ENCODE results near the gene CEP192.

Gene CEP192

DNA sequence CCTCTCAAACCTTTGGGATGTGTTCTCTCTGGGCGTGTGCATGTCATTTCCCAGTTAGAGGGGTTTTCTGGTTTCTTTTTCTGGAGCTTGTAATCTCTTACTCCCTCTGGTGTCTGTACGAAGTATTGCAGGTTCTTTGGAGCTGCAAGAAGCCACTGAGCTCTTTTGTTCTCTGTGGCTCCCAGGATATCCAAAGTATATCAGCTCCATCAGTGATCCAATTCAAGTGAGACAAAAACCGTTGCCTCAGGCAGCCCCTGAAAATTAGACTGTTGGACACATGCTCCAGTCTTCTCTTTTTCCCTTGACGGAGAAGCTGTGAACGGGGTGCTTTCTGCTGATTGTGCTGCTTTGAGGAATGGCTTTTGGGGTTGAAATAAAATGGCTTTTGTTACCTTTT, 168.4 kb downstream of the CEP192 start:
- DNase-seq: peak; percentile 59

DNA sequence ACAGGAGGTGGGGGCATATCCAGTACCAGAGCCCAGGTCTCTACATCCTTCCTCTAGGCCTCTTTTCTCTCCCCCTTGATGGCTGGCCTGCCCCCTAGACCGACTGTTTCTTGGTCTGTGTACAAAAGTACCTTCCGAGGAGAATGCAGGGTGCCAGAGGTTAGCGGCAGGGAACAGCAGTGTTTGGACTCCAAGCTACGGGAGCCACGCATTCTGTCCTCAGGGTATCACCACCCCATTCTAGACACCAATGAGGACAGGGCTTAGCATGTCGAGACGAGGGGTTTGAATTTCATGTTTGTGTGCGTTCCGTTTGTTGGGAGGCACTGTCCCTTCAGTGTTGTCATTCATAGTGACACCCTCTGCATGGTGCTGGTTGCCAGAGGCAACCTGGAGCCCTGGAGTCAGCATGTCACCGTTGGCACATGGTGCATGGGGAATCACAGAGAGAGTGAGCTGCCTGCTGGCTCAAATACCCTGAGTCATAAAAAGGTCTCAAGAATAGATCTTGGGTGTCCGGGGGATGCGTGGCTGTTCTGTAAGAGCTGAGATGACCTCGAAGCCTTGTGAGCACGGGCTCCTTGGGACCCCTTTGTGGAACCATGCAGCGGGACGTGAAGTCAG, 170.2 kb downstream of the CEP192 start:
- no peak for DNase-seq

DNA sequence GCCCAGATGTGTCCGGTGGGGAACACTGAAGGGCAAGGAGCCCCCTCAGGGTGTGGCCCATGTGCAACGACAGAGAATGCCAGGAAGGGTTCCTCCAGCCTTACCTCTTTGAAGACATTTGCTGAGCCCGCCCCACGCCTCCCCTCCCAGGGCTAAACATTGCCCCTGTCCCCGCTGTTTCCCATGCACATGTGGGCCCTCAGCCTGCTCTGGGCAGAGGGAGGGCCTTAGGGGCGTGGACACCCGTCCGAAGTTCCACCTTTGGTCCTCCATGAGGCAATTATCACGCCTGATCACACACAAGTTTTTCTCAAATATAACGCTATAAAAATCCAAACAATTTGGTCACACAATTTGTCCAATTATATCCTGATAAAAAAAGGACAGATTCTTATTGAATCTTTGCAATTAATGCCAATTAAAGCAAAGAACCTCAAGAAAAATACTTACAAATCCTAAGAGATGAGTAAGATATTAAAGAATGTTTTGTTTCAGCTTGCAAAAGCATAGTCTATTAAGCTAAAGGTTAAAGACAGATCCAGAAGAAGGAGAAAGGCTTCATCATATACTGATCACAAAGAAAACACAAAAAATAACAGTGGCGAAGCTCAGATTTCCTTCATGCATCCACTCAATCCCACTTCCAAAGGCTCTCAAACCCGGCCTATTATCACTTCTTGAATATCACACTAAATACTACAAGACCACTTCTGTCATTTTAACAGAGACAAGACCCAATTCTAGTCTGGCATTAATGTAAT, 172.2 kb downstream of the CEP192 start:
- no peak for DNase-seq

DNA sequence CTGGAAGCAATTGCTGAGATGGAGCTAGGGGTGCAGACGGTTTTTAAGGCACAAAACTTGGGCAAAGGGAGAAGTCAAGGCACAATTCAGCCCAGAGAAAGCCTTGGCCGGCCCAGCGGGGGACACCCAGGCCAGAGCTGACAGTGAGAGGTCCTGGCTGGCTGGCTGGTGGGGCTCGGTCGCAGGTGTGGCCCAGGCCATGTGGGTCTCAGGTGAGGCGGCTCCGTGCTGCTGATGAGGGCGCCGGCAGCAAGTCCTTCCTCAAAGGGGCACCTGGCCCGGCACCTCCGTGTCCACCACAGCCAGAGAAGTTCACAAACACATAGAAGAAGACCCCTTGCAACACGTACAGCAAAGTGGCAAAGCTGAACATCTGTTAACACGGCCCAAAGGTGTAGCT, 173.2 kb downstream of the CEP192 start:
- no peak for DNase-seq

DNA sequence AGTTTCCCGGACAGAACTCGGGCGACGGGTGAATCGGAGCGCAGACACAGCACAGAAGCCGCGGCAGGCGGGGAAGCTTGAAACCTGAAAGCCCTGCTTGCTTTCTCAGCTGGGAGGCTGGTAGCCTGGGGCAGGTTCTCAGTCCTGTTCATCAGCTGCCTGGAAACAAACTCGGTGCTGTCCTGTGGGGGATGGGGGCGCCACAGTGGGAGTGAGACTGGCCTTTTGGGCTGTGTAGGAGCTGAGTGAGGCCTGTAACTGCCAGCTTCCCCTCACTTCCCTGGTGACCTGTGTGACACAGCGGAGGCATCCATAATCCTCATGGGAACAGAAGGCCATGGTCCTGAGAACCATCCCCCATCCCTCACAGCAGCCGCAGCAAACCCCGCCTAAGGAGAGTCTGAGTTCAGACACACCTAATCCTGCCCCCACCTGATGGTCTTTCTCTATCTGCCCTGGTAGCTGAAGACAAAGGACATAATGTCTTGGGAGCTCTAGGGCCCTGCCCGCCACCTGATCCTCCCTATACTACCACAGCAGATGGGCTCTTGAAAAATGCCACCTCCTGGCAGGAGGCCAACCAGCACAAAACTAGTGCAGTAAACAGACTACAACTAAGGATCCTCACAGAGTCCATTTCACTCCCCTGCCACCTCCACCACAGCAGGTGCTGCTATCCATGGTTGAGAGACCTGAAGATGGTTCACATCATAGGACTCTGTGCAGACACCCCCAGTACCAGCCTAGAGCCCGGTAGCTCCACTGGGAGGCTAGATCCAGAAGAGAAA, 174.7 kb downstream of the CEP192 start:
- DNase-seq: peak; percentile 23

DNA sequence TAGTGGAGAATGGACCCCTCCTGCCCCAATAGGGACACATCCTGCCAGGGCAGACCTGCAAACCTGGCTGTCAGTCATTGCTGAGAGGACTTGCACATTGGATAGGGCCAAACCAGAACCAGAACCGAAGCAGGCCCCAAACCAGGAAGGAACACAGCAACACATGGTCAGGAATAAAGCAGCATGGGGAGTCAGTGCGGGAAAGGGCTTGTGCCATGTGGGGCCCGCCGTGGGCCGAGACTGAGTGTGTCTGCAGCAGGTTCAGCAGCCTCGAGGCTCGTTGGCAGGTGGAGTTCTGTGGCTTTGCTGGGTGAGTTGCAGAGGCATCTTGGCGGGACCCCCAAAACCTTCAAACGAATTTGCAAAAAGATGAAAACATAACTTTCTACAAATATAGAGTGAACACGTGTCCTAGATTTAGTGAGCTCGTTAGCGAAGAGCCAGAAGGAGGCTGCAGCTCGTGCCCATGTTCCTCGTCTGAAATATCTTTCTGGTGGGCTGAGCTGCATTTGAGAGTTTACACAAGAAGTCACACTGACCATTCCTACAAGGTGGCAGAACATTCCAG, 182.5 kb downstream of the CEP192 start:
- DNase-seq: no peak

Data from NCI-H1105 (cell line).